ENCODE data around the gene BIRC7. TPM values are rescaled to one million over a fixed set of nuclear protein-coding genes. Genes with fewer than 3 reads are reported as not detected.

The BIRC7 gene
- total RNA-seq, 1 donor from 2014 or later = 1.2 TPM

DNA sequence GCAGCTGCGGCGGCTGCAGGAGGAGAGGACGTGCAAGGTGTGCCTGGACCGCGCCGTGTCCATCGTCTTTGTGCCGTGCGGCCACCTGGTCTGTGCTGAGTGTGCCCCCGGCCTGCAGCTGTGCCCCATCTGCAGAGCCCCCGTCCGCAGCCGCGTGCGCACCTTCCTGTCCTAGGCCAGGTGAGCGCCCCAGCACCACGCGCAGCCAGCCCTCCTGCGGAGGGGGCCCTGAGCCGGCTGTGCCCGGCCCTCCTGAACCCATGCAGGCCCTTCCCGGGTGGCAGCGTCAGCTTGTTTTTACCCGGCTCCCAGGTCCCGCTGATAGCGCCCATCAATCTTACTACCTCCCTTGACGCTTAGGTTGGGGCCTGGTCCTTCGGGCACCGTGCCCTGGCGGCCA is 3.7 kb downstream of the BIRC7 start:
- Mint-ChIP-seq H3K36me3 (no peaks in the 10 kb centered on the region), H3K27me3 (no peaks in the 10 kb centered on the region), H3K9me3 (no peaks in the 10 kb centered on the region), H3K4me1 (ENCODE audit: unreplicated experiment) (peaks cover 4% of the 10 kb centered on the region), H3K27ac (no peak overlapping the region), H3K4me3 (no peak overlapping the region)
- TF ChIP-seq, protein P1, sequence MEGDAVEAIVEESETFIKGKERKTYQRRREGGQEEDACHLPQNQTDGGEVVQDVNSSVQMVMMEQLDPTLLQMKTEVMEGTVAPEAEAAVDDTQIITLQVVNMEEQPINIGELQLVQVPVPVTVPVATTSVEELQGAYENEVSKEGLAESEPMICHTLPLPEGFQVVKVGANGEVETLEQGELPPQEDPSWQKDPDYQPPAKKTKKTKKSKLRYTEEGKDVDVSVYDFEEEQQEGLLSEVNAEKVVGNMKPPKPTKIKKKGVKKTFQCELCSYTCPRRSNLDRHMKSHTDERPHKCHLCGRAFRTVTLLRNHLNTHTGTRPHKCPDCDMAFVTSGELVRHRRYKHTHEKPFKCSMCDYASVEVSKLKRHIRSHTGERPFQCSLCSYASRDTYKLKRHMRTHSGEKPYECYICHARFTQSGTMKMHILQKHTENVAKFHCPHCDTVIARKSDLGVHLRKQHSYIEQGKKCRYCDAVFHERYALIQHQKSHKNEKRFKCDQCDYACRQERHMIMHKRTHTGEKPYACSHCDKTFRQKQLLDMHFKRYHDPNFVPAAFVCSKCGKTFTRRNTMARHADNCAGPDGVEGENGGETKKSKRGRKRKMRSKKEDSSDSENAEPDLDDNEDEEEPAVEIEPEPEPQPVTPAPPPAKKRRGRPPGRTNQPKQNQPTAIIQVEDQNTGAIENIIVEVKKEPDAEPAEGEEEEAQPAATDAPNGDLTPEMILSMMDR (conservative IDR thresholded peaks at IDR 0.05) = no peak
- no peak for DNase-seq (ENCODE audit: extremely low spot score, unreplicated experiment)

DNA sequence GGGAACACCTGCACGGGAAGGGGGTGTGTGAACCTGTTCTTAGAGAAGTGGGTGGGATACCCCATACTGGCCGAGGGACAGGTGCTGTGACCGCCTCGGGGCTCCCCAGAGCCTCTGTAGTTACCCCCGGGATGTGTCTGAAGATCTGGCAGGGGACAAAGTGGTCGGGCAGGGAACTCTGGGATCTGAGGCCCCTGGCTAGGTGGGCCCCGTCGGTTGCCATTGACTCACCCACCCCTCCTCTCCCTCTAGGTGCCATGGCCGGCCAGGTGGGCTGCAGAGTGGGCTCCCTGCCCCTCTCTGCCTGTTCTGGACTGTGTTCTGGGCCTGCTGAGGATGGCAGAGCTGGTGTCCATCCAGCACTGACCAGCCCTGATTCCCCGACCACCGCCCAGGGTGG is 4.3 kb downstream of the BIRC7 start:
- Mint-ChIP-seq H3K4me1 (ENCODE audit: unreplicated experiment) (peaks cover 4% of the 10 kb centered on the region), H3K4me3 (no peak overlapping the region), H3K9me3 (no peaks in the 10 kb centered on the region)

GRCh38 chr20:63241272-63241671 is 5.6 kb downstream of the BIRC7 start:
- TF ChIP-seq, protein P1 (conservative IDR thresholded peaks at IDR 0.05) = no peak
- no peaks in the 10 kb centered on the region for H3K27me3 Mint-ChIP-seq
- no peaks in the 10 kb centered on the region for H3K9me3 Mint-ChIP-seq
- H3K36me3 Mint-ChIP-seq = no peaks in the 10 kb centered on the region
- DNase-seq (ENCODE audit: extremely low spot score, unreplicated experiment) = no peak
- H3K4me3 Mint-ChIP-seq = no peak overlapping the region
- H3K4me1 Mint-ChIP-seq (ENCODE audit: unreplicated experiment) = peaks cover 4% of the 10 kb centered on the region
- no peak overlapping the region for H3K27ac Mint-ChIP-seq

More for the DNA sequence above, 4.3 kb downstream of the BIRC7 start:
- DNase-seq (ENCODE audit: extremely low spot score, unreplicated experiment) = no peak
- TF ChIP-seq, protein P1 (conservative IDR thresholded peaks at IDR 0.05) = no peak
- Mint-ChIP-seq H3K27me3 (no peaks in the 10 kb centered on the region), H3K36me3 (no peaks in the 10 kb centered on the region), H3K27ac (no peak overlapping the region)

GRCh38 chr20:63242736-63243135 is 7.0 kb downstream of the BIRC7 start:
- TF ChIP-seq, protein P1 (conservative IDR thresholded peaks at IDR 0.05) = no peak
- no peaks in the 10 kb centered on the region for H3K36me3 Mint-ChIP-seq
- H3K27ac Mint-ChIP-seq = no peak overlapping the region
- peaks cover 4% of the 10 kb centered on the region for H3K4me1 Mint-ChIP-seq (ENCODE audit: unreplicated experiment)
- no peaks in the 10 kb centered on the region for H3K9me3 Mint-ChIP-seq
- no peak overlapping the region for H3K4me3 Mint-ChIP-seq
- no peak for DNase-seq (ENCODE audit: extremely low spot score, unreplicated experiment)
- H3K27me3 Mint-ChIP-seq = no peaks in the 10 kb centered on the region

DNA sequence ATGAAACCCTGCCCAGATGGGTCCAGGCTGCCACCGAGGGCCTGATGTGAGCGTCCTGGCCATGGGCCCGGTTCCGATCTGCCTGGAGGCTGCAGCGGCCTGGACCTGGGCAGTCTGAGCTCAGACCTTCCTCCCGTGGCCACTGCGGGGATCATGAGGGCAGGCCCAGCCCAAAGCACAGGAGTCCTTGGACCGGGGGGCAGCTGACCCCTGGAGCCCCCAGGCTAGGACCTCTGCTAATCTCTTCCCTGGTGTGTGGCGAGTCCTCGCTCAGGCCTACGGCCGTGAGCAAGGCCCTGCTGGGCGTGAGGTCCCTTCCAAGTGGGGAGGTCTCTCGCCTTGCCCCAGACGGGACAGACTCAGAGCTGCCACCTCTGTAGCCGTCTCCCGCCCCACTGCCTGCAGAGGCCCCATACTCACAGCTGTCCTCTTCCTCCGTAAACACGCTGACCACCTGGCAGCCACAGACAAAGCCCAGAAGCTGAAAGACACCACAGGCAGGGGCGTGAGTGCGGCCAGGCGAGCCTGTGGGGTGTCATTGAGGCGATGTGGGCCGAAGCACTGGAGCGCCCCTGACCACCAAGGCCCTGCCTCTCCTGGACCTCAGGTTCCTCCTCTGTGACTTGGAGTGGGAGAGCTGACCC is 8.0 kb downstream of the BIRC7 start:
- TF ChIP-seq, protein P1 (conservative IDR thresholded peaks at IDR 0.05) = no peak
- Mint-ChIP-seq H3K4me3 (no peak overlapping the region), H3K9me3 (no peaks in the 10 kb centered on the region), H3K4me1 (ENCODE audit: unreplicated experiment) (peaks cover 4% of the 10 kb centered on the region), H3K27ac (no peak overlapping the region), H3K36me3 (no peaks in the 10 kb centered on the region), H3K27me3 (no peaks in the 10 kb centered on the region)
- no peak for DNase-seq (ENCODE audit: extremely low spot score, unreplicated experiment)
